NOMO-1 treated with dmso at 0.1 percent for 144 hours (cell line): ENCODE results near the gene TMEM31.

Experiments used
- DNase-seq: peaks from one replicate; lab custom pipeline; 2025; ENCODE audit not compliant: unreplicated experiment; lab: John Stamatoyannopoulos, UW

The TMEM31 gene, protein sequence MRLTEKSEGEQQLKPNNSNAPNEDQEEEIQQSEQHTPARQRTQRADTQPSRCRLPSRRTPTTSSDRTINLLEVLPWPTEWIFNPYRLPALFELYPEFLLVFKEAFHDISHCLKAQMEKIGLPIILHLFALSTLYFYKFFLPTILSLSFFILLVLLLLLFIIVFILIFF

DNA sequence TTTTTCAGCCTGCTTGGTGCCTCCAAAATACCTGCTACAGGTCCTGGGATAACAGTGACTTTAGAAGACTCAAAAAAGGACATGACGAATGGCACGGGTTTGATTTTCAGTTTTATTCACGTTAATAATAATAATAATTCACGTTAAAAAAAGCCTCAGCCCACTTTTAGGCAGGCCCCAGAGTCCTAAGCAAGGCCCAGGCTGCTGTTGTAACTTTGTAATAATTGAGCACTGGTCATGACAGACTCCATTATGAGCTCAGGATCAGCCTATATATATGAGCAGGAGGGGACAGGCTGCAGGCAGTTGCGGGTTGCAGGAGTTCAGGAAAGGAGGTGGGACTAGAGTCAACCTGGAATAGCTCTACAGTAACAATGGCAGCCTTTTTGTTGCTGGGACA, at the start of gene TMEM31:
TSS of gene TMEM31 (plus strand) at position 301 of the 400 bp plus-strand sequence. CDS start 1,350 bp downstream, outside the sequence.
- DNase-seq: no peak

- DNase-seq: no peak
Observed at GRCh38 chrX:103663981-103664762, 46.5 kb upstream of the TMEM31 start.

GRCh38 chrX:103666202-103667107, 44.3 kb upstream of the TMEM31 start:
- no peak for DNase-seq

- no peak for DNase-seq
Observed at GRCh38 chrX:103669745-103670144, 41.0 kb upstream of the TMEM31 start.

DNA sequence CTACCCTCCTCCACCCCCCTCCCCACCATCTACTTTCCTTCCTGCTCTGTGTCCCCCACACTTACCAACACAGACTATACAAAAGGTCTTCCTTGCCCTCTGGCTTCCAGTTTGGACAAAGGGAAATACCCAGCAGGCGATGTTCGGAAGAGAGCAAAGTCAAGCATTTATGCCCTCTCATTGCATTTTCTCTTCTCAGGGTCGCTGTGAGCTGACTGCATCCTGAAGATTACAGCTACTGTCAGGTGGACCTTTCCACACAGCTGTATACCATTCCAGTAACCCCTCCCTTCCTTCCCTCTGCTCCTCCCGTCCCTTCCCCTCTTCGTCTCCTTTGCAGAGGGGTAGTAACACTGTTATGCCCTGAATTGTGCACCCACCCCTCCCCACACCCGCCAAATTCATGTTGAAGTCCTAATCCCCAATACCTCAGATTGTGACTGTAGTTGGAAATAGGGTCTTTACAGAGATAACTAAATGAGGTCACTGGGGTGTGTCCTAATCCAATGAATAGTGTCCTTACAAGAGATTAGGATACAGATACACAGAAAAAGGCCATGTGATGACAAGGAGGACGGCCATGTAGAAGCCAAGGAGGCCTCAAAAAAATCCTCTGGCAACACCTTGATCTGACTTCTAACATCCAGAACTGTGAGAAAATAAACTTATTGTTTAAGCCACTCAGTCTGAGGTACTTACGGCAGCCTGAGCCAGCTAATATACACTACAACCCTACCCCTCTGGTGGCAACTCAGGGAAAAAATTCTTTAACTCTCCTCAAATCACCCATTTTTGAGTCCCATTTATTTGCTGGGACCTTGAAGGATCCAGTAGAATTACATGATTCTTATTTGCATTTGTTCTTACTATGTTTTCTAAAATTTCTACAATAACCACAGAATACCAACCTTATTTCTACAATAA, 35.9 kb upstream of the TMEM31 start:
- no peak for DNase-seq

DNA sequence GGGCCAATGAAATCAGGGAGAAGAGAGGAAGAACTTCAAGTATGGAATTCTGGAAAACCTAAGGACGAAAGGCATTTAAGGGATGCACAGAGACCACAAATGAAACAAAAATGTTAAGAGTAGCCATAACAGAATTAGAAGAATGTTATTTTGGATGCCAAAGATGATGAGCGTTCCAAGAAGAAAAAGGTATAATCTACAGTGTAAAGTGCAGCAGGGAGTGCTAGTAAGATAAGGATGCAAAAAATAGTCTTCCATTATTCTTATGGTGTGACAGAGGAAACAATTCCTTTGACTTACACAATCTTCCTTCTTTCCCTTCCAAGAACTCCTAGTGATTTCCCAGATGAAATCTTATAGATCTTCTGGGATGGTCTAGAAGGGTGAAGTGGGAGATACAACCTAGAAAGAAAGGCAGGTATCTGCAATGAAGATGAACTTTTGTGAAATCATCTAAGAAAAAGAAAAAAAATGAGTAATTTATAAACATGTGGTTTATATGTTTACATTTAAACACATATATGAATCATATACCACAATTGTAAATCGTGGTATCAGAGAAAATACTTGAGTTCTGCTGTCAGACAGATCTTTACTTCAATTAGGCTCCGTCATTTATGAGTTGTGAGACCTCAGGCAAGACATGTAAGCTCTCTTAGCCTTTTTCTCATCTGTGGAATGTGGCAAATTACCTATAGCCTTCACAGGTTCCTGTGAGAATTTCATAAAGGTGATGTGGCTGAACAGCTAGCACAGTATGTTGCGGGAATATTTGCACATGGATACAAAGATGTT, 32.3 kb upstream of the TMEM31 start:
- DNase-seq: no peak

GRCh38 chrX:103681443-103681842, 29.3 kb upstream of the TMEM31 start:
- no peak for DNase-seq

GRCh38 chrX:103685396-103685795, 25.3 kb upstream of the TMEM31 start:
- no peak for DNase-seq

GRCh38 chrX:103686199-103687072, 24.3 kb upstream of the TMEM31 start, which contains the start of gene MORF4L2:
Gene MORF4L2 (minus strand): TSS chrX:103686699. CDS start chrX:103677027, 9,672 bp downstream.
- DNase-seq: peak; percentile 91

DNA sequence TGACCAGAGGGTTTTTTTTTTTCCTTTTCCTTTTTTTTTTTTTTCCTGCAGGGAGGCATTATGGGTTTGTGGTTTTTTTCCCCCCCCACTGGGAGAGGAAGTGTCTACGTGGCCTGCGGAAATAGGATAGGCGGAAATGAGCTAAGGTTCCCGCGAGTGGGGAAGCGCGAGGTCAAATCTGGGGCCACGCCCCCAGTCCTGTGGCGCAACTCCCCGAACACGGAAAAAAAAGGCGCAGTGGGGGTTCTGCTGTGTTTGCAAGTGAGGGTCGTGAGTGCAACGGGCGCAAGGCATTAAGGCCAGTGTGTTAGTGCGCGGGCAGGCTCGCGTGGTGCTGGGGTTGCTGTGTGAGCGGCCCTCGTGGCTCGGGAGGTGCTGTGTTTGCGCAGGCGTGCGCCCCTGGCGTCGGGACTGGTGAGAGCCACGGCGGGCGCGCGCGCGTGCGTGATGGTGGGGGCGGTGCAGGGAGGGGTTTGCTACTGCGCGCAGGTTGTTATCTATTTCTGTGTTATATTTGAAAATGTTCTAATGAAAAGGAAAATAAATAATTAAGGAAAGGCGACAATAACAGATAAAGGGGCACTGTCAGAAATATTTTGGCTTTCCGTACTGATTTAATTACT, 23.5 kb upstream of the TMEM31 start:
- DNase-seq: peak; percentile 71

- DNase-seq: peak; percentile 26
Observed at GRCh38 chrX:103687696-103688201, 23.0 kb upstream of the TMEM31 start.

DNA sequence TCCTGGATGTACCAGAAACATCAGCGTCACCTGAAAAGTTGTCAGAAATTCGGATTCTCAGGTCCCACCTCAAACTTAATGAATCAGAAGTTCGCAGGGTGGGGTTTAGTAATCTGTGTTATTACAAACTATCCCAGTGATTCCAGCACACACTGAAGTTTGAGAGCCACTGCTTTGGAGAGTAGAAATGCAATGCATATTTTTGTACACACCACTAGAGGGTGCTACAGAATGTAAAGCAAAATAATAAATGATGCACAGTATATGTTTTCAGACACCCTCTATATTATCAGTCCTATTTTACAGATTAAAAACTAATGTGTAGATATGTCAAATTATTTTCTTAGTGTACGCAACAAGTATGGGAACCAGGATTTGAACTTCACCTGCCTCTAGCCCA, 21.8 kb upstream of the TMEM31 start:
- DNase-seq: no peak

DNA sequence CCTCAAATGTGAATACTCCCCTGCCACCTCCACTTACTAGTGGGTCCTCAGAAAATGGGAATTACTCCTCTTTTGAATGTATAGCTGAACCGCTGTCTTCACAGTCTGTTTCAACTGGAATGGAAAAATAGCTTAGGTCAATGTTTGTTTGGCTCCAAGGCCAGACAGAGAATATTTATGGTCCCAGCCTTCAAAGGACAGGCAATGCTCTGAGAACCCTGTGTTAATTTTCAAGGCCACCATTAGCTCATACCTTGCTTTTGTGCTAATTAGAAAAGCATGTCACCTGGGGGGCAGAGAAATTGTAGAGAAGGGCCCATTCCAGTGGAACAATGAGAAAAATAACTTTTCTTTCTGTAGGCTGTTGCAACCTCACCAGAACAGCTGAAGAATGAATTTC, 19.6 kb upstream of the TMEM31 start:
- DNase-seq: no peak

- DNase-seq: no peak
Observed at GRCh38 chrX:103697687-103698086, 13.0 kb upstream of the TMEM31 start.

DNA sequence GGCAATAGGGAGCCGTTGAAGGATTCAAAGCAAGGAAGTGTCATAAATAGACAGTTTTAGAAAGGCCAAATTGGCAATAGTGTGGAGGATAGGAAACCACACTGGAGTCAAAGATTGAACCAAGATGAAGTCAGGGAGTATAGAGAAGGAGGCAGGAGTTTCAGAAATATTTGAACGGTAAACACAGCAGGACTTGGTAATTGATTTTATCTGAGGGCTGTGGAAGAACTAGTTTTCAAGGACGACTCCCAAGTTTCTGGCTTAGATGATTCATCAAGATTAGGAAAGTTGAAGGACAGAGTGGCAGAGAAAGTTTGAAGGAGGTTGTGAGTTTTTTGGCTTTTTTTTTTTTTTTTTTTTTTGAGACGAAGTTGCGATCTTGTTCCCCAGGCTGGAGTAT, 11.5 kb upstream of the TMEM31 start:
- DNase-seq: no peak

GRCh38 chrX:103704863-103705262, 5.8 kb upstream of the TMEM31 start:
- no peak for DNase-seq

DNA sequence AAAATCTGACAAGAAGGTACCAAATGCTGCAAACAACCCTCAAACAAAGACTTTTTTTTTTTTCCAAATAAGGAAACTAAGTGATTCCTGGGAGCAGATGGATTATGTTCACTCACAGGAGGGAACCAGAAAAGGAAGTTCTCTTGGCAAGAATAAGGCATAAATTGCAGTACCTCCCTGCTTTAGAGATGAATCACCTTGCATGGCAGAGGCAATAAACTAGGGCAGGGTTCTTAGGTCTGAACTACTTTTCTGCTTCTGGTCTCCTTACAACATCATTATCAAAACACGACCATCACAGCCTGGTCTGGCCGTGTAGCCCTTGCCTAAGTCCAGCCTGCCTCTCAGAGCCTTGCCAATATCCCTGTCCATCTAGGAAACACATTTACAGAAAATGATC, 6.3 kb downstream of the TMEM31 start:
- no peak for DNase-seq

DNA sequence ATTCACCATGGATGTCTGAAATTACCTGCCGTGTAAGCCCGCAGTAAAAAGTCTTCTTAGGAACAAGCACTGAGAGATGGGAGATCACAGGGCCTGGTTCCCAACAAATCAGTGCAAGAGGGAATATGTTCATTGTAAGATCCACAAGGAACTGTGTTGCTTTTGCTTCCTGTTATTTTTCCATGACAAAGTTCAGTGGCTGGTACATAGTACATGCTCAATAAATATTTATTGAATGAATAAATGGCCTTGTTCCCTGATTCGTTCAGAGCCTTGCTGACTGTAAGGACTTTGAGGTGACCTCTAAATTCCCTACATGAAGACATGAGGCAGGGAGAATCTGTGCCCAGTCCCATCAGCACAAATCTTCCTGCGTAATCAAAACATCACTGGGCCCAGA, 7.4 kb downstream of the TMEM31 start:
- DNase-seq: no peak
